Measurements from ENCODE around the gene KCNMB2.

The KCNMB2 gene

DNA sequence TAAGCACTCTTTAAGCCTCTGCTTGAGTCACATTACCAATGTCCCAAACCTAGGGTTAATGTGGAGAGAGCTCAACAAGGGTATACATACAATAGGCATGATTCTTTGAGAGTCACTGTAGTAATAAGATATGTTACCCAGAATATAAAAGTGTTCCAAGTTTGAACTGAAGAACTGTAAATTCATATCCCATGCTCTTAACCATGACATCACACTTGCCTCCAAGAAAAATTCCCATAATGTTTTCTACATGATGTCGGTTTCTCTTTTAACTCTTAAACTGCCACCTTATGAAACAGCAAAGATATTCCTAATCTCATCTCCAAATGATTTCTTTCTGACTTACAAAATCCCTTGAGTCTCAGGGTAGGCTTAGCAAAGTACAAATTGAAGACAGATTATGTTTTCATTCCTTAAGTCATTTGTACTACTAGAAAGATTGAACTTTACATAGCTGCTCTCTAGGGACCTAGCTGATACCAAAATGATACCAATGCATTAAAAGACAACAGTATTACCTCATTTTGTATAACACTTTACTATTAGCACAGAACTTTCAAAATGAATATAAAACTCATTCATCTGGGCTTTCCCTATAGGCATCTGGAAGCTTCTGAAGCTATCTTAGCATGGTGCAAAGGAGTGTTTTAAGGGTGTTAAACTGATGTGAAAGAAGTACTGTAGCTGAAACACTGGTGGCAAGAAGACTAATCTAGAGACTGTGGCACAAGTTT is 127.1 kb downstream of the KCNMB2 start:
- no peak for DNase-seq

GRCh38 chr3:178665747-178666146 is 129.5 kb downstream of the KCNMB2 start:
- DNase-seq = no peak

DNA sequence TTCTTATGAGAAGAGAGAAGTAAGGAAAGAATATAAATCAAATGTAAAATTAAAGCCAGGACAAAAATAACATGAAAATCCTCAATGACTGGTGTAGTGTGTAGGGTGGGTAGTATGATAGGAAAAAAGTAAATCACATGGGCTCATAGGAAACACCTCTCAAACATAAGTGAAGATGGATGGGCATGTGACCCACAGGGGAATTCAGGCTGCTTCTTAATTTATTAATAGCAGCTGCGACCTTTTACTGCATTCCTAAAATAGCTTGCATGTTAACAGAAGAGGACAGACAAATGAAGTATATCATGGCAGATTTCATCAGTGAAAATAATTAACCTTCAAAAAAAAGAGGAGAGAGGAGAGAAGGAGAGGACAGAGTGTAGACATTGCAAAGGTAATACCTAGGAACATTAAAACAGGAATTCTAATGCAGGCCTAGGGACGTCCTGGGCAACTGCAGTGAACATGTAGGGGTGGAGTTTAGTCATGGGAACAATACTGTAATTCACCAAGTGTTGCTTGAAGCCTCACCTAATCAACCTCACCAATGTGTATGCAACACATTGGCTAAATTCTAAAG is 132.9 kb downstream of the KCNMB2 start:
- DNase-seq = no peak

DNA sequence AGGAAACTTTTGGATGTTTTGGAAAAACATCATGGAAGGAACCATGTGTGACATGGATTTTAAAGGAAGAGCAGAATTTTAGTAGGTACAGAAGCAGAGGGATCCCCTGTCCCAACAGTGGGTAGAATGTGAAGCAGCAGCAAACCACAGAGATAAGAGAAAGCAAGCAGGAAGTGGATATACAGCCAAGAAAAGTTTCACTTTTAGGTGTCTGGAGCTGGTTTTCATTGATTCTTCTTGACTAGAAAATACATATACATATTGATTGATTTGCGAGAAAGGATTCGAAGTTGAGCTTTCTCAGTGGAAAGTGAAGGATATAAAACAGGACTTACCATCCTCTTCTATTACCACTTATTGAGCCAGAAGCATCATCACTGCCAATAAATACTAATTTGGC is 133.5 kb downstream of the KCNMB2 start:
- no peak for DNase-seq

DNA sequence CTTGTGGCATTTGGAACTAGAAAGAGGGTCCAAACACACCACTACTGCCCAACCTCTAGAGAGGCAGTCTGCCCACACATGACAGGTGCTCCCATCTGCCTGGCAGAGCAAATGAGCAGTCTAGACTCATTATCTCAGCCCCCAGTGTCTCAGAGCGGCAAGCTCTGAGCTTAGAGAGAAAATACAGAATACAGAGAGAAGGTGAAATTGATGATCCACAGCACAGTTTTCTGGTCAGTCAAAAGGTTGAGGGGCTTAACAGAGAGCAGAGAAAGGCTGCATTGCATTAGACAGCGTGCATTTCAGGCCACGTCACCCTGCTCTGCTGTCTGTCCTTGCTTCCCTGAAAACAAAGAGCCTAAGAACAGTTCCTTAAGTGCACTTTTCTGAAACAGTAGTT is 135.1 kb downstream of the KCNMB2 start:
- DNase-seq = no peak

DNA sequence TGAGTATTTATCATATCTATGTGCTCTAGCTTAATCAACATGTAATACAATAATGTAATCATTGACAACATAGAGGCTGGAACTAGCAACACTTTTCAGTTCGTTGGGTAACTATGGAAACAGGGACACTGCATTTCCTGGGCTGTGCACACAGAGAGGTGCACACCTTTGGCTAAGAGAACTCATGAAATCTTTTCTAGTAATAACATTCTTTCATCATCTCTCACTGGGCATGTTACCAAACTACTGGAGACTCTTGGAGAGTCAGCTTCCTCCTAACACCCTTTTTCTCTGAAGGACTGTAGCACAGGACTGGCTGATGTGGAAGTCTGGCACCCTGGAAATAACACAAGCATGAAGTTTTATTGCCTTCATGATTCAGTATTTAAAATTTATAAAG is 135.6 kb downstream of the KCNMB2 start:
- no peak for DNase-seq

DNA sequence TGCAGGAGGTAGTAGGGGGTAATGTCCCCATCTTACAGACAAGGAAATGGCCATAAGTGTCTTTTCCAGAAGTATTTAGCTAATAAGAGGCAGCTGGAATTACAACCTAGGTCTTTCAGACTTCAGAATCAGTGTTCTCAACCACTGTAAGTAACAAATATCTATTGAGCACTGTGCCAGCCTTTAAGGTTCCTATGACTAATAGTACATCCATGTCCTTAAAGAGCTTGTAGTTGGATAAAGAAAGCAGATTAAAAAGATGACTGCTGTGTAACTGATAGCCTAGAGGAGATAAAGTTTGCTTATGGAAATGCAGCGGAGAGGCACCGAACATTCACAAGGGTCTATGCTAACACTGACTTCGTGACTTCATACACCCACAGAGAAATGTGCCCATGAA is 136.0 kb downstream of the KCNMB2 start:
- DNase-seq = no peak

DNA sequence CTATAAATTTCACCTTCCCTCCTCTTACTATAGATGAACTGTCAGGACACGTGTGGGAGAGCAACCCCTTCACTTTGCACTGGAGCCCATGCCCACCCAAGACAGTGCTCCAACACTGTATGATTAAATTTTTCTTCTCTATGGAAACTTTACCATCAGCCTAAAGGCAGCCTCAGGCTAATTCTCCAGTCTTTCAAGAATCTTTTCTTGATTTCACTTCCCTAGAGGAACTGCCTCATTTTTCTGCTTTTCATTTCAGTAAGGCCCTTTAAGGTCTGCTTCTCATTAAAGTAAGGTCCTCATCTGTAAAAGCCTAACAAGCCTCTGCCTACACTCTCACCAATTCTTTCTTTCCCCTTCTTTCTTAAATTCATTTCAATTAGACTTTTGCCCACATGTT is 137.3 kb downstream of the KCNMB2 start:
- no peak for DNase-seq

- no peak for DNase-seq
These were observed 139.8 kb downstream of the KCNMB2 start for GRCh38 chr3:178676077-178676476.

- DNase-seq = no peak
These were observed 140.9 kb downstream of the KCNMB2 start for GRCh38 chr3:178676942-178677790.

DNA sequence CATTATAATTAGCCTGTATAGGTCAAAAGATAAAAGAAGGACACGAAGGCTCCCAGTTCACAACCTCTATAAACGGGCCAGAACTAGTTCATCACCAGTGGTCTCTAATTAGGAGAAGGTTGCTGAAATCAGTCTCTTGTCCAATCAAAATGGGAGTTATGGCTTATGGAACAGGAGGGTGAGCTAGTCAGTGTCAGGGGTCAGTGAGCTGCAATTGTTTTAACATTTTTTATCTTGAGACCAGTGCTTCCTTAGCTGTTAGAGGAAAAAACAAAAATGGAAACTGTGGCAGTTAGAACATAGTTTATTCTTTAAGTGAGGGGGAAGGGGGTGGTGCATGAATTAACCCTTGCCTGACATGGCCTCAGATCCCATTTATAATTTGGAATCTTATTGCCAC is 141.7 kb downstream of the KCNMB2 start:
- no peak for DNase-seq

GRCh38 chr3:178680037-178680436 is 143.8 kb downstream of the KCNMB2 start:
- DNase-seq = no peak

GRCh38 chr3:178680489-178680888 is 144.3 kb downstream of the KCNMB2 start:
- no peak for DNase-seq

DNA sequence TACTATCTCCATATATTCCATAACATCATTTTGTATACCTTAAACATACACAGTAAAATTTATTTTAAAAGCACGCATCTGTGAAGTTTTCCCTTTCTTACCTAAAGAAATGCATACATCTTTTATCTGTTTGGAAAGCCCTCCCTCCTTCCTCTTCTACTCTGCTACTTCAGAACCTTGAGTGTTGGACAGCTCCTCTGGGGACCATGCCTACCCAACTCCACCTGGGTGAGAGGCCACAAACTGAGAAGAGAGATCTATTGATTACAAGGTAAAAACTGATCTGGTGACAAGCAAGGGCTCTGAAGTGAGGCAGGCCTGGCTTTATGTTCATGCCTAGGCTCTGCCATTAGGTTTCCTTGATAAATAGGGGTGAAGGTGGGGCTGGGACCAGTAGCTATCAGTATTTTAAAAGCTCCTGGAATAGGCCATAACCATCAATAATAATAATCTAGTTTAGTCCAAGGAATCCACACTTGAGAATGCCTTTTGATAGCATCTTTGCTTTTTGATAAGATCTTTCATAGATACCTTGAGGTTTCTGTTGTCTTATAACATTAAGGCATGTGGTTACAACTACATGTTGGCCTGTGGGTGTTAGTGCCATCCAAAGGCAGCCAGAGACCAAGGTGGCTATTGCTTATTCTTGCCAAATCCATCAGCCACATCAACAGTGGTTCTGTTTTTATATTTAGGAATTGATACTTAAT is 148.8 kb downstream of the KCNMB2 start:
- no peak for DNase-seq

- DNase-seq = no peak
These were observed 149.3 kb downstream of the KCNMB2 start for GRCh38 chr3:178685591-178685906.

DNA sequence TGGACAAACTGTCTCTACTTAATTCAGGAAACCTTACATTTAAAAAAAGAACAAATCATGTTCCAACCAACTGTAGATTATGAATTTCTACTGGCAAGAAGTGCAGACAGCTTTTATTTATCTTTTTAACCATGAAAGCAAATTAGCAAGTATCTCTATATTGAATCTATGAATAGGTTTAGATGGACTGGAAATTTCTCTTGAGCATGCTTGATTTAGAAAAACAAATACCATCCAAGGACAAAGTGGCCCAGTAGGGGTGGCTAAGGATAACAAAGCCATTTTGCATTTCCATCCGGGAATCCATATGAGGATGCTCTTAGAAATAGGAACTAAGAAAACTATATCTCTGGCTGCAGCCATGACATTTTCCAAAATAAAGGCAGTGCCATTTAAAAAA is 150.6 kb downstream of the KCNMB2 start:
- DNase-seq = no peak

- DNase-seq = no peak
These were observed 154.3 kb downstream of the KCNMB2 start for GRCh38 chr3:178690571-178690970.

DNA sequence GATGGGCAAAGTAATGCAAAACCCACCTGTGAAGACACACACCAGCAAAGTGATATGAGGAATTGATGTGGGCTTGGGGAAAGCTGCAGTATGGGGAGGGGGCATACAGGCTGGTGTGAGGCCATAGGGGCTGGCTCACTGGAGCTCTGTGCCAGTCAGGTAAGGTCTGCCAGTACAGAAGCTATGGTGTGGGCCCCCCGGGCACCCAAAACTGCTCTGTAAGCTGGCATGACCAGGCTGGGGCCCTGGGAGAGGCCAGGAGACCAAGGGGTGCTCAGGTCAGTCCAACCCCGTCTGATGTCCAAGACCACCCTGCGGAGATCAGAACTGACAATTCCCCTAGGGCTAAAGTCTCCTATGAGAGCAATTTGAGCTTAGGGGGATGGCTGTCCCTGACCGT is 163.1 kb downstream of the KCNMB2 start:
- no peak for DNase-seq

- DNase-seq = no peak
These were observed 163.6 kb downstream of the KCNMB2 start for GRCh38 chr3:178699810-178700209.

DNA sequence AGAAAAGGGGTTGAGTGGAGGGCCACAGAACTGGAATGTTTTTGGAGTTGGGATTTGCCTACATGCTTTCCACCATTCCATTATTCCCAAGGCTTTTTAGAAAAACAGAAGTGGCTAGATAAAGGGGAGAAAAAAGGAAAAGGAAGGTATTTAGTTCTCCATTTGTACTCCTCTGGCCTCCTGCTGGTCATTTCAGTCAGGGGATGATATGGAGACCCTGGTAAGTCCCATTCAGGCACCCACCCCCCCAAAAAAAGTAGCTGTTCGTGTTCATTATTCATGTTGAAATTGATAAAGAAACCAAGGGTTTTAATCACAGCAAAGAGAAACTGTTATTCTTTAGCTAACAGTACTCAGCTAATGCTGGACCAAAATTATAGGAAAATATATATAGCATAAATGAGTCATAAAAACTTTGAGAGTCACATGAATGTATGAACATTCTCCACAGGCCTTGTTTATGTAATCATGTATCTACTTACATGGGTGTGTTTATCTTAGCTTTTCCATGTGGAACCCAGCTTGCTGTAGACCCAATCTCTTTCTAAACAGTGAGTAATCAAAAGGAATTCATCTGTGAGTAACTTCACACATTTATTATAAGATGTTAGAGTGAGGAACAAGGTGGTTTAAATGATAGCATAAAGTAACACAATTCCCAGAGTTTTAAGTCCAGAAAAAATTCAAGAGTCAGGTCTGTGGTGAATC is 167.2 kb downstream of the KCNMB2 start:
- no peak for DNase-seq

GRCh38 chr3:178705925-178706324 is 169.7 kb downstream of the KCNMB2 start:
- no peak for DNase-seq

- no peak for DNase-seq
These were observed 170.2 kb downstream of the KCNMB2 start for GRCh38 chr3:178706411-178706810.
